ENCODE measurements around the gene EEPD1.
"Not testable (repeated sequence)": the region's sequence is repeated elsewhere in the genome, so short reads cannot be mapped to it uniquely, and the experiment has no call there.

Gene EEPD1

DNA sequence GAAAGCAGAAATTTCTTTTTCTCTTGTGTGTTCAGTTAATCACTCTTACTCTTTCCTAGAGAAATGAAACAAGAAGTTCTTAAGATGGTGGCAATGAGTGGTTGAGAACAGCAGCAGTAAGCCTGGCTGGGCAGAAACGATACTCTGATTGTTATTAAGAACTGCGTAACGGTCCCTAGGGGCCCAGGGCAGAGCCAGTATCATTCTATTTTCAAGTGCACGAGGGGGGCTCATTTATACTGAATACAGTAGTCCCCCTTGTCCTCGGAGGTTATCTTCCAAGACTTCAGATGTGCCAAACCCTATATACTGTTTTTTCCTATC is 64.9 kb downstream of the EEPD1 start:
- no peak for DNase-seq

- DNase-seq: no peak
These were observed 66.4 kb downstream of the EEPD1 start for GRCh38 chr7:36219429-36219828.

GRCh38 chr7:36223851-36224250 is 70.8 kb downstream of the EEPD1 start:
- no peak for DNase-seq

DNA sequence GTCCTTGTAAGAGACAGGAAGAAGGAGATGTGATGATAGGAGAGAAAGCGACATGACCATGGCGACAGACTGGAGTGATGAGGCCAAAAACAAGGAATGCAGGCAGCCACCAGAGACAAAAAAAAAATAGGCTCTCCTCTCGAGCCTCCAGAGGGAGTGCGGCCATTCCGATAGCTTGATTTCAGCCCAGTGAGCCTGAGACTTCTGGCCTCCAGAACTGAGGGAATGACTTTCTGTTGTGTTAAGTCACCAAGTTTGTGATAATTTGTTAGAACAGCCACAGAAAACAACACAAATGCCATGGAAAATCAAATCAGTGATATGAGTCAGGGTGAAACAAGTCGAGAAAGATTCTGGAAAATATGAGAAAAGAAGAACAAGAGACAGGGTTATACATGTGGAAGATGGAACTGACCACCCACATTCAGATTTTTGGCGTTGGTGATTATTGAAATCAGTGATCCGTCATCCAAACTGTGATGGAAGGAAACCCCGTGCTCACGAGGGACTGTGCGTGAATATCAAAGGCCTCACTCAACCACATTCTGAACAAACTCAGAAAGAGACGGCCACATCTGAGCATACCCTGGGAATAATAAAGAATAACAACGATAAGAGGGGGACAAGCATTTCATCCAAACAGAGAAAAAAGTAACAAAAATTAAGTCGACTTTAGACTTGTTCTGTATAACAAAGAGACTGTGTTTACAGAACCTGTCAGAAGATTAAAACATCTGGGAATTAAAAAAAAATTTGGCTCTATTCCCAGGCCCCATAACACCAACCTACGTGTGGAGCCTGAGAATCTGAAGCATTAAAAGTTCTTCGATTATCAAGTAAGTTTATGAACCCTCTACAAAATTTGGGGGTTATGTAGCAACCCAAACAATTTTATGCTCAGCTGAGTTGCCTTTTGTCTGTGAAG is 72.1 kb downstream of the EEPD1 start:
- DNase-seq: no peak

DNA sequence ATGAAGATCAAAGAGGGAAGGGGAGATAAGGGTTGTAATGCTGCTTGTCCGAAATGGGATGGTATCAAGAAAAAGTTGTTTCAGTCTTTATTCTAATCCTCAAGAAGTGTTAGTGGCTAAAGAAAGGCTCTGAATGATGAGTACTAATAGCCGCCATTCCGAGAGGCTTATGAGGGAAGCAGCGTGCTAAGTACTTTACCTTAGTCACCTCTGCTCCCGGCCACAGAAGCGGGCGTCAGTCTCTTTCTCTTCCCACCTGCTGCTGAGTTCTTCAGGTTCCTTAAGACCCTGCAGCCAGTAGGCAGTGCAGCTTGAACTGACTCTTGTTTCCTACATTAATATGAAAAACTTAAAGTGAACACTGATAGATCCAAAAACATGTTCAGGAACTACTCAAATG is 73.1 kb downstream of the EEPD1 start:
- no peak for DNase-seq

- DNase-seq: peak in 1 of 2 experiments; percentile 27
These were observed 74.2 kb downstream of the EEPD1 start for GRCh38 chr7:36227223-36227622.

GRCh38 chr7:36228039-36228438 is 75.0 kb downstream of the EEPD1 start:
- no peak for DNase-seq

- DNase-seq: no peak
These were observed 78.4 kb downstream of the EEPD1 start for GRCh38 chr7:36231406-36231805.

DNA sequence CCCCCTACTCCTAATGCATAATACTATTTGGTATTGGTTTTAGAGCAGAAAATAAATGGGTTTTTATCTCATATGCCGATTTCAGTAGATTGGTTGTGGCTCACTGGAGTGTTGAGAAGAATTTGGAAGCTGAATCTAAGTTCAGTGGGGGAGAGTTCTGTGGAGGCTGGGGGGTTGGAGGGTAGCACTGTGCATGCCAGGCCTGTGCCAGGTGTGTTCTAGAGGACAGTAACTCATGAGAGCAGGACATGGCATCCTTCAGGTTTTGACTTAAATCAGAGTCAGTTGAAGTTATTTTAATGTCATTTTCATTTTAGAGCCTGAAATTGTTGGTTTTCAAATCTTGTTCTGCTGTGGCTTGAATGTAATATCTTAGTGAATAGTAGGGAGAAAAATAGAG is 79.5 kb downstream of the EEPD1 start:
- DNase-seq: no peak

DNA sequence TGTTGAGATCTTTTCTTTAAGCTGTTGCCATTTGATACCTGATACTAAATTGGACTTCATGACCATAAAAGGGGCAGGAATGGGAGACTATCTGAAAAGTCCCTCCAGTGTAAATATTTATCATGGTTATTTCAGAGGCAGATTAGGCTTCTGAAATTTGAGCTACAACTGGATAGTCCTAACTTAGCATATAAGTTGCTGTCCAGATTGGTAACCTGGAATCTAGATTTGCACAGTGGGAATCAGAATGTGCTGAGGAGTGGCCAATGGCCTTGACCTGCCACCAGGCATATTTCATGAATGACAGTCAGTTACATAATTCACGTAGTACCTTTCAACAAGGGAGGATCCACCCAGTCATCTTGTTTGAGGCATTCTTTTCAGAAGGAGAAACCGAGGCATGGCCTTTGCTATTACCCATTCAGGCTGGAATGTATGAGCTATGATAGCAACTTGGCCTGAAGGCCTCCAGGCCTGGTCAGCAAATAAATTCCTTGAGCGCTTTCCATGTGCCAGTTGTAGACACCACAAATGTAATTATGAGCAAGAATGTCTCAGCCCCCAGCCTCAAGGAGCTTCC is 80.0 kb downstream of the EEPD1 start:
- DNase-seq: no peak

DNA sequence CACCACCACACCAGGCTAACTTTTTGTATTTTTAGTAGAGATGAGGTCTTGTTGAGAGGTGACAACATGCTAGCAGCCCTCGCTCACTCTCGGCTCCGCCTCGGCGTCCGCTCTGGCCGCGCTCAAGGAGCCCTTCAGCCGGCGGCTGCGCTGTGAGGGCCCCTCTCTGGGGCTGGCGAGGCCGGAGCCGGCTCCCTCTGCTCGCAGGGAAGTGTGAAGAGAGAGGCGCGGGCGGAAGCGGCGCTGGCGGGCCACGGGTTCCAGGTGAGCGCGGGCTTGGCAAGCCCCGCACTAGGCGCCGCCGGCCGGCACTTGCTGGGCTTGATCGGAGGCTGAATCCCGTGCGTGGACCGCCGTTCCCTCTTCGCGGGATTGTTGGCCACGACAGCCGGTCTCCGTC is 83.0 kb downstream of the EEPD1 start:
- no peak for DNase-seq

DNA sequence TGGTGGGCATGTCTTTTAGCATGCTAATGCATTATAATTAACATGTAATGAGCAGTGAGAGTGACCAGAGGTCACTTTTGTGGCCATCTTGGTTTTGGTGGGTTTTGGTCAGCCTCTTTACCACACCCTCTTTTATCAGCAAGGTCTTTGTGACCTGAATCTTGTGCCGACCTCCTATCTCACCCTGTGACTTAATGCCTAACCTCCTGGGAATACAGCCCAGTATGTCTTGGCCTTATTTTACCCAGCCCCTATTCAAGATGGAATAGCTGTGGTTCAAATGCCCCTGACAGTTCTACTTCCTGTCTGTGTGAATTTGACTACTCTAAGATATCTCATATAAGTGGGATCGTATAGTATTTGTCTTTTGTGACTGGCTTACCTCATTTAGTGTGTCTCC is 85.1 kb downstream of the EEPD1 start:
- DNase-seq: no peak

DNA sequence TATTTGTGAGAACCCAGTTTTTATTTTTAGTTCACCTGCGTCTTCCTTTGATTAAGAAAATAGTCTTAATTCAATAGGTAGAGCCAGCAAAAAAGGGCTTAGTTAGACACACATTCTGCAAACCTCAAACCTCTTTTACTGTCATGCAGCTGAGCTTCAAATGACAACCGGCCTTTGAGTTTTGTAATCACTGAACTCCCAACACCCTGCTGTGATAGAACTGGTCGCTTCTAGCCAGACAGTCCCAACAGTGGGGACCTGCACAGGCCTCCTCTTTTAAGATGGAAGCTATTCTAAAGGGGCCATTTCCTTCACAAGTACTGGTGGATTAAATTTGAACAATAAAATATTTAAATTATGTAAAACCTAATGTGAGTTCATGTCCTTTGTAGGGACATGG is 90.3 kb downstream of the EEPD1 start:
- DNase-seq: not testable (repeated sequence)

DNA sequence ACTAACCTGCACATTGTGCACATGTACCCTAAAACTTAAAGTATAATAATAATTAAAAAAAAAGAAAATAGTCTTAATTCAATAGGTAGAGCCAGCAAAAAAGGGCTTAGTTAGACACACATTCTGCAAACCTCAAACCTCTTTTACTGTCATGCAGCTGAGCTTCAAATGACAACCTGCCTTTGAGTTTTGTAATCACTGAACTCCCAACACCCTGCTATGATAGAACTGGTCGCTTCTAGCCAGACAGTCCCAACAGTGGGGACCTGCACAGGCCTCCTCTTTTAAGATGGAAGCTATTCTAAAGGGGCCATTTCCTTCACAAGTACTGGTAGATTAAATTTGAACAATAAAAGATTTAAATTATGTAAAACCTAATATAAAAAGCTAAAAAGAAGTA is 90.9 kb downstream of the EEPD1 start:
- not testable (repeated sequence) for DNase-seq

DNA sequence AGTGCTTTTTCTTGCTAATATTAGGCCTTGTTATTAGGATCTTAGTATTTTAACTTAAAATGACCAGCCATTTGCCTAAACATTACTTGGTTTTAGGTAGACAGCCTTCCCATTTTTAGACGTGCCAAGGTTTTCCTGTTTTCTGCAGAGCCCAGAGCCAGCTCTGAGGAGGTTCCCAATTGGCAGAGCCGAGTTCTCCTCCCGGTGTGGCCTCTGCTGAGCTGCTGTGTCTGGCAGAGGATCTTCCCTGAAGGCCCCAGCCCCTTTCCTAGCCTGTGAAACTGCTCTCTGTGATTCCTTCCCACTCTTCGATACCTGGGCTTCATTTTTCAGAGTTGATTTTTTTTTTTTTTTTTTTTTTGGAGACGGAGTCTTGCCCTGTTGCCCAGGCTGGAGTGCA is 91.4 kb downstream of the EEPD1 start:
- DNase-seq: peak in 1 of 2 experiments; percentile 47

GRCh38 chr7:36245684-36246299 is 92.7 kb downstream of the EEPD1 start:
- no peak for DNase-seq

- no peak for DNase-seq
These were observed 96.0 kb downstream of the EEPD1 start for GRCh38 chr7:36249091-36249490.

- DNase-seq: no peak
These were observed 100.6 kb downstream of the EEPD1 start for GRCh38 chr7:36253699-36254098.

GRCh38 chr7:36258510-36259259 is 105.6 kb downstream of the EEPD1 start:
- DNase-seq: peak in 1 of 2 experiments; percentile 78

DNA sequence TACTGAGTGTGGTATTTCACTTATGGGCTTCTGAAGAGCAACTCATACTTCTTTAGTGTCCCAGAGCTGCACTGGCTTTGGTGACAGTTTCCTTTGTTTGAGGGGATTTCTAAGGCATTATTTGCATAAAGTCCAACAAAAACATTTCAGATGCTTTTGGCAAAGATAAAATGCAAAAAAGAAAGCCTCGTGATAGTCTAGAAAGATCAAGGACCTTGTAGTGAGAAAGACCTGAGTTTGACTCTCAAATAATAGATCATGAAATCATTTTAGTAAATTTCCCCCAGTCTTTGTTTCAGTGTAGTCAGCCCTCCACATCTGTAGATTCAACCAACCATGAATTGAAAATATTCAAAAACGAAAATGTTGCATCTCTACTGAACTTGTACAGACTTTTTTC is 107.4 kb downstream of the EEPD1 start:
- DNase-seq: no peak

DNA sequence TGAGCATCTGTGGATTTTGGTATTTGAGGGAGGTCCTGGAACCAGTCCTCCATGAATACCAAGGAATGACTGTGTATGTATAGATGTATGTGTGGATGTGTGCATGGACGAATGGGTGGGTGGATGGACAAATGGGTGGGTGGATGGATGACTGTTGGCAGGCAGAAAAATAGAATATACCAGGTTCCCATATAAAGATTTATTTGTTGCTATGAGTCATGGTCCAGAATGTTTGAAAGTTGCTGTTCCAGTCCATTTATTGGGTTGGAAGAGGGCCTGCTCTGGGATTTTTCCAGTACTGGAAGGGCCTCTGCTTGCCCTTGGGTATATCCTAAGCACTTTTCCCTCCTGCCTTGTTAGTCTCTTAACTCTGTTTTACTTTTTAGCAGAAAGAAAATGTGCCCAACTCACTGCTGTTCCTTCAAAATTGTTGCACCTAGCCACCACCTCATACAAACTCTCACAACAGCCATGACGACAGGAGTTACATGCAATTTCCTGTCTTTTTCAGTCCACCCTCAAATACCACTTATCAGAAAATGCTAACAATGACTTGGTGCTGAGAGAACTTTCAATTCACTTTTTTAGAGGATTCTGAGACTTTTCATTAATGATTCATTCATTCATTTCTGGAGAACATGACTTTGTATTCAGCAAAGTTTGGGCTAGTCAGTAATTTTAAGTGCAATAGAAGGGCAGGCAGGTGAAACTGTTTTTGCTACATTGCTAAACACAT is 108.1 kb downstream of the EEPD1 start:
- DNase-seq: no peak

GRCh38 chr7:36262309-36263094 is 109.4 kb downstream of the EEPD1 start:
- no peak for DNase-seq
